H1 (cell line): ENCODE results near the gene TEAD4. TPM values are rescaled to one million over a fixed set of nuclear protein-coding genes. Genes with fewer than 3 reads are reported as not detected.
A peak's percentile ranks its signal among the peaks of the same experiment; 100 is the strongest.

Experiments
- CTCF ChIA-PET: fragments of 300-600 bp; sonication (Branson Sonifier 250); formaldehyde crosslinking; loops from one replicate; lab custom pipeline; 2021; ENCODE audit not compliant: partially characterized antibody; lab: Charles Lee
- POLR2A ChIA-PET: fragments of 300-600 bp; sonication (Branson Sonifier 250); formaldehyde crosslinking; loops from one replicate; lab custom pipeline; 2021; ENCODE audit warnings: inconsistent platforms; ENCODE audit not compliant: partially characterized antibody; lab: Charles Lee
- DNase-seq, 2 experiments: peaks; one replicate each; pipeline versions ENCODE4 v3.0.0 to v3.0.0-alpha.2; 2010 to 2022; ENCODE audit warnings: low spot score in 2 of 2, low read depth in 1 of 2, mixed read lengths in 1 of 2
- FAIRE-seq: peaks from 2 replicates; lab custom pipeline; 2011; peaks lifted over from hg19 to GRCh38; lab: Jason Lieb, UNC
- H2AFZ ChIP-seq: 2 replicates; pipeline ENCODE4 v1.8.1; 2012; ENCODE audit warnings: low read length, inconsistent platforms
- H2AK5ac ChIP-seq: 2 replicates; pipeline ENCODE4 v1.6.1; 2013; ENCODE audit warnings: low read depth, low read length
- H2BK120ac ChIP-seq: replicated peaks from 2 replicates; pipeline ENCODE3; 2013; ENCODE audit warnings: low read depth, low read length, inconsistent platforms
- H2BK12ac ChIP-seq: 2 replicates; pipeline ENCODE4 v1.6.1; 2013; ENCODE audit warnings: low read depth, low read length
- H2BK15ac ChIP-seq: 2 replicates; pipeline ENCODE4 v1.6.1; 2013; ENCODE audit warnings: low read length
- H2BK20ac ChIP-seq: 2 replicates; pipeline ENCODE4 v1.6.1; 2013; ENCODE audit warnings: low read length
- H2BK5ac ChIP-seq: 2 replicates; pipeline ENCODE4 v1.6.1; 2013; ENCODE audit warnings: low read depth, low read length
- H3K14ac ChIP-seq: 2 replicates; pipeline ENCODE4 v1.6.1; 2013; ENCODE audit warnings: inconsistent platforms; ENCODE audit not compliant: insufficient read length
- H3K18ac ChIP-seq: 2 replicates; pipeline ENCODE4 v1.6.1; 2013; ENCODE audit warnings: low read length; ENCODE audit errors: extremely low read depth
- H3K23ac ChIP-seq: 2 replicates; pipeline ENCODE4 v1.6.1; 2013; ENCODE audit warnings: inconsistent platforms; ENCODE audit not compliant: insufficient read length
- H3K23me2 ChIP-seq: 2 replicates; pipeline ENCODE4 v1.6.1; 2013; ENCODE audit warnings: low read depth, low read length
- H3K27ac ChIP-seq: 2 replicates; pipeline ENCODE4 v1.6.1; 2011; ENCODE audit warnings: low read depth, low read length, inconsistent platforms
- H3K27me3 ChIP-seq, 4 experiments: replicated peaks in 1 of 4; 1 replicate in 1 of 4; 2 replicates in 3 of 4; pipeline versions ENCODE4 v1.6.1 to v1.8.1; 2011 to 2013; ENCODE audit warnings: low read length in 3 of 4, mild to moderate bottlenecking in 3 of 4, inconsistent platforms in 2 of 4, mixed read lengths in 2 of 4, moderate library complexity in 1 of 4; ENCODE audit not compliant: control insufficient read depth in 3 of 4, insufficient read depth in 3 of 4; ENCODE audit errors: extremely low read depth in 1 of 4
- H3K36me3 ChIP-seq, 4 experiments: 2 replicates each; pipeline versions ENCODE4 v1.6.1 to v1.8.1; 2011 to 2013; ENCODE audit warnings: mild to moderate bottlenecking in 4 of 4, low read length in 3 of 4, moderate library complexity in 2 of 4, control low read depth in 1 of 4, inconsistent platforms in 1 of 4; ENCODE audit not compliant: insufficient read depth in 4 of 4, control insufficient read depth in 2 of 4
- H3K4ac ChIP-seq: replicated peaks from 2 replicates; pipeline ENCODE3; 2013; ENCODE audit warnings: low read length, low read depth, mixed read lengths, inconsistent platforms; ENCODE audit not compliant: insufficient read length
- H3K4me1 ChIP-seq, 4 experiments: replicated peaks in 1 of 4; 1 replicate in 1 of 4; 2 replicates in 3 of 4; pipeline versions ENCODE4 v1.6.1 to v1.8.1; 2011 to 2013; ENCODE audit warnings: low read length in 3 of 4, inconsistent platforms in 2 of 4, mixed read lengths in 1 of 4; ENCODE audit not compliant: insufficient read depth in 4 of 4, control insufficient read depth in 3 of 4
- H3K4me2 ChIP-seq, 2 experiments: 2 replicates each; pipeline versions ENCODE4 v1.6.1 to v1.8.1; 2011 to 2013; ENCODE audit warnings: low read depth in 2 of 2, low read length in 2 of 2, control low read depth in 1 of 2, inconsistent platforms in 1 of 2, mild to moderate bottlenecking in 1 of 2; ENCODE audit not compliant: insufficient read depth in 1 of 2
- H3K4me3 ChIP-seq, 4 experiments: fragments of 200-600, 300-600 bp in 1 of 4; sonication (generic), shearing (Covaris generic), sonication (Bioruptor Twin) in 1 of 4; 2 replicates each; pipeline versions ENCODE4 v1.5.1 to v1.8.1; 2011 to 2016; ENCODE audit warnings: low read length in 4 of 4, low read depth in 3 of 4, control low read depth in 2 of 4, inconsistent platforms in 2 of 4, mild to moderate bottlenecking in 2 of 4, mixed read lengths in 1 of 4, moderate library complexity in 1 of 4; ENCODE audit not compliant: insufficient read depth in 2 of 4; ENCODE audit errors: extremely low read depth in 1 of 4
- H3K56ac ChIP-seq: replicated peaks from 2 replicates; pipeline ENCODE3; 2013; ENCODE audit warnings: low read depth, mild to moderate bottlenecking, mixed read lengths, low read length, inconsistent platforms; ENCODE audit not compliant: insufficient read length
- H3K79me1 ChIP-seq: 2 replicates; pipeline ENCODE4 v1.6.1; 2013; ENCODE audit warnings: low read depth, low read length, control low read depth
- H3K79me2 ChIP-seq, 2 experiments: 2 replicates each; pipeline versions ENCODE4 v1.6.1 to v1.8.1; 2012 to 2013; ENCODE audit warnings: low read length in 2 of 2, mild to moderate bottlenecking in 2 of 2, inconsistent platforms in 1 of 2; ENCODE audit not compliant: insufficient read depth in 2 of 2, control insufficient read depth in 1 of 2
- H3K9ac ChIP-seq, 4 experiments: replicated peaks in 1 of 4; 1 replicate in 1 of 4; 2 replicates in 3 of 4; pipeline versions ENCODE4 v1.6.1 to v1.8.1; 2011 to 2013; ENCODE audit warnings: low read depth in 3 of 4, low read length in 3 of 4, control low read depth in 2 of 4, mild to moderate bottlenecking in 2 of 4, moderate library complexity in 2 of 4, inconsistent platforms in 1 of 4; ENCODE audit errors: extremely low read depth in 1 of 4
- H3K9me3 ChIP-seq, 2 experiments: 2 replicates each; pipeline versions ENCODE4 v1.6.1 to v1.8.1; 2012 to 2013; ENCODE audit warnings: mild to moderate bottlenecking in 2 of 2, moderate library complexity in 2 of 2, control low read depth in 1 of 2, inconsistent platforms in 1 of 2, low read depth in 1 of 2, low read length in 1 of 2, mixed read lengths in 1 of 2; ENCODE audit not compliant: insufficient read depth in 2 of 2
- H4K20me1 ChIP-seq, 2 experiments: replicated peaks in 1 of 2; 2 replicates each; pipeline versions ENCODE3 to v1.8.1; 2011 to 2013; ENCODE audit warnings: inconsistent platforms in 2 of 2, low read length in 2 of 2, mild to moderate bottlenecking in 1 of 2; ENCODE audit not compliant: insufficient read depth in 2 of 2, control insufficient read depth in 1 of 2
- H4K5ac ChIP-seq: 2 replicates; pipeline ENCODE4 v1.6.1; 2013; ENCODE audit warnings: low read length, low read depth, mixed read lengths, inconsistent platforms; ENCODE audit not compliant: insufficient read length
- H4K8ac ChIP-seq: 2 replicates; pipeline ENCODE4 v1.8.0; 2013; ENCODE audit warnings: mild to moderate bottlenecking, moderate library complexity, low read length, inconsistent platforms; ENCODE audit not compliant: insufficient read depth; ENCODE audit errors: extremely low read depth
- H4K91ac ChIP-seq: replicated peaks from 2 replicates; pipeline ENCODE3; 2013; ENCODE audit warnings: low read length, mixed read lengths, inconsistent platforms; ENCODE audit not compliant: insufficient read length
- BCL11A ChIP-seq, 2 experiments: IDR thresholded peaks; one replicate each; pipeline ENCODE4 v1.6.1; 2011; ENCODE audit warnings: low read depth in 2 of 2, low read length in 2 of 2, mild to moderate bottlenecking in 2 of 2
- CEBPB ChIP-seq: IDR thresholded peaks from 2 replicates; pipeline ENCODE4 v1.6.1; 2012; ENCODE audit warnings: low read depth, low read length
- POU5F1 ChIP-seq: IDR thresholded peaks from 2 replicates; pipeline ENCODE4 v1.6.1; 2011; ENCODE audit warnings: low read depth, mild to moderate bottlenecking, low read length, moderate library complexity
- RFX5 ChIP-seq: IDR thresholded peaks from 2 replicates; pipeline ENCODE4 v1.6.1; 2011; ENCODE audit warnings: low read depth, low read length, improper control_type of control experiment, borderline replicate concordance
- SIN3A ChIP-seq, 2 experiments: IDR thresholded peaks in 1 of 2; conservative IDR thresholded peaks in 1 of 2; 2 replicates each; pipeline ENCODE4 v1.6.1; 2011 to 2012; ENCODE audit warnings: low read length in 2 of 2, improper control_type of control experiment in 1 of 2, low read depth in 1 of 2, mild to moderate bottlenecking in 1 of 2
- SIX5 ChIP-seq: IDR thresholded peaks from 2 replicates; pipeline ENCODE4 v1.6.1; 2011; ENCODE audit warnings: mild to moderate bottlenecking, low read depth, low read length
- SP1 ChIP-seq: IDR thresholded peaks from 2 replicates; pipeline ENCODE4 v1.6.1; 2011; ENCODE audit warnings: low read depth, low read length
- SP4 ChIP-seq: IDR thresholded peaks from 2 replicates; pipeline ENCODE4 v1.6.1; 2012; ENCODE audit warnings: low read length, inconsistent platforms
- TEAD4 ChIP-seq: IDR thresholded peaks from 2 replicates; pipeline ENCODE4 v1.6.1; 2012; ENCODE audit warnings: low read depth, low read length, inconsistent platforms, mixed read lengths
- WGBS, 2 experiments: shearing (Covaris generic) in 1 of 2; methylation state at CpG; one replicate each; pipeline versions ENCODE4 v1.1.6 to v1.1.7; 2013 to 2015; ENCODE audit warnings: low lambda C conversion rate in 2 of 2, mixed read lengths in 2 of 2, inconsistent platforms in 1 of 2, low coverage in 1 of 2, missing lambda C conversion rate in 1 of 2; ENCODE audit not compliant: insufficient replicate concordance in 2 of 2, insufficient coverage in 1 of 2, insufficient read length in 1 of 2; ENCODE audit errors: extremely low coverage in 1 of 2, missing lambda C conversion rate in 1 of 2; 5-methylcytosine and 5-hydroxymethylcytosine counted together
- polyA plus RNA-seq, 7 experiments: library from polyadenylated mRNA; depleted of rRNA in 3 of 7; stranded (reverse) in 5 of 7; unstranded in 2 of 7; fragments of >200 nt in 5 of 7; fragments of 200-250 nt in 2 of 7; gene quantifications; 1 replicate in 5 of 7; 2 replicates in 1 of 7; 4 replicates in 1 of 7; pipeline versions ENCODE4 v1.2.1 to v1.2.3, GENCODE V29; 2011 to 2013; ENCODE audit warnings: missing spikeins in 2 of 7, mixed read lengths in 2 of 7
- total RNA-seq: library from RNA; stranded (reverse); fragmentation: NEBNext Ultra II Directional; extraction: Animal tissue kit (Norgen Biotek cat#: 25700); gene quantifications from 2 replicates; pipeline ENCODE4 v1.2.1, GENCODE V29; 2021

TEAD4 gene
- total and polyA plus RNA-seq, 2 of the 8 experiments (the other 6 are each of a cell fraction or from before 2014, with no cell fraction given), result 56.7 to 116 TPM

DNA sequence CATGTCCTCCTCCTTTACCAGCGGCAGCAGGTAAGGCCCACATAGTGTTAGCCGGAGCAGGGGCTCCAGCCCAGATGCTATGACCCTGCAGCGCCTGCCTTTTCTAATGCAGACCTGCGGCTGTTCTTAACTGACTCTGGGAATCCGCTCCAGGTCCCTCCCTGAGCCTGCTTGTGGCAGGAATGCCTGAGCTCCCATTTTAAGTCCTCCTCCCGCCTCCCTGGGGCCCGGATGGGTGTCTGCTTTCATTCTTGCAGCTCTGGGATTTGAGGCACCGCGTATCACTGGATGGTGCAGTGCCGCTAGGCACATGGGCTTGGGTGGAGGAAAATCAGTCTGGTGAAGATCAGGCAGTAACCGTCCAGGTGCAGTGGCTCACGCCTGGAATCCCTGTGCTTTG lies 125.5 kb downstream of the TEAD4 start:
- Histone ChIP-seq H3K27me3 (peaks cover 0 to 5% (median under 1%) of the 10 kb centered on the region in 4 experiments; a peak in 2 of 7 replicates), H2BK120ac (no peak overlapping the region), H2BK12ac (0 out of 2 replicates have a peak overlapping the region, but pooled peaks have one; percentile 80), H2BK5ac (no peak overlapping the region), H3K9me3 (no peaks in the 10 kb centered on the region), H3K36me3 (no peaks in the 10 kb centered on the region), H2BK15ac (no peak overlapping the region), H3K4me2 (peak overlapping the region; percentile 30 to 33; a peak in 3 of 4 replicates), H3K4me3 (no peak overlapping the region), H2AK5ac (no peak overlapping the region), H3K14ac (no peak overlapping the region), H3K27ac (no peak overlapping the region), H3K56ac (no peak overlapping the region), H3K4ac (no peak overlapping the region), H3K23me2 (no peaks in the 10 kb centered on the region), H2AFZ (no peak overlapping the region), H4K8ac (no peak overlapping the region; the same call in 1 of the 2 replicates), H3K79me2 (no peaks in the 10 kb centered on the region), H3K18ac (no peak overlapping the region; the same call in none of the 2 replicates), H4K5ac (no peak overlapping the region), H4K91ac (no peak overlapping the region), H3K4me1 (peaks cover 8 to 23% (median 17%) of the 10 kb centered on the region in 4 experiments), H2BK20ac (no peak overlapping the region), H3K23ac (no peak overlapping the region), H3K79me1 (0 out of 2 replicates have a peak, but pooled peaks cover 3% of the 10 kb centered on the region), H3K9ac (no peak overlapping the region), H4K20me1 (no peaks in the 10 kb centered on the region)
- no peak for FAIRE-seq
- peak; percentile 65 to 76 for DNase-seq
- WGBS, 2 experiments, result 39% methylated on average over 12 of the region's 12 CpGs; no CpG with 5 or more reads in 1 of the 2 experiments
- ChIA-PET POLR2A (interaction anchor here (0.8 to 1.0 kb wide), 2 partner anchors 13 to 35 kb away, joined by 3 read pairs; no protein-coding TSS in a partner anchor), CTCF (interaction anchor here (0.6 to 1.9 kb wide), 3 partner anchors 12 to 217 kb away, joined by 3 to 9 read pairs (median 6); no protein-coding TSS in a partner anchor)
- TF ChIP-seq SIX5 (0 out of 2 replicates have a peak, but pooled peaks have one; percentile 10), SIN3A (conservative IDR thresholded peaks at IDR 0.05 in 1 of 2, IDR thresholded peaks at IDR 0.05 in 1 of 2; ENCODE audit: low read depth in 1 of 2, low read length in 2 of 2) (no peak), BCL11A (IDR thresholded peaks at IDR 0.05; ENCODE audit: low read depth in 2 of 2, low read length in 2 of 2) (no peak), TEAD4 (peak; percentile 54; the same call in 1 of the 2 replicates), RFX5 (no peak), CEBPB (no peak), SP4 (peak; percentile 12; the same call in 1 of the 2 replicates), SP1 (peak; percentile 71; the same call in 1 of the 2 replicates), POU5F1 (no peak)
